Nephron progenitor cell (in vitro differentiated cells): ENCODE measurements around the gene IL3RA.

Source experiments
- DNase-seq: peaks from one replicate; pipeline ENCODE4 v3.0.0; 2021
- H3K27ac Mint-ChIP-seq: 2 replicates; pipeline ENCODE4 v1.8.0; 2021; ENCODE audit warnings: mild to moderate bottlenecking, moderate library complexity, mixed read lengths
- H3K27me3 Mint-ChIP-seq: 2 replicates; pipeline ENCODE4 v1.8.0; 2021; ENCODE audit warnings: mild to moderate bottlenecking, low read depth, mixed read lengths; ENCODE audit not compliant: poor library complexity
- H3K36me3 Mint-ChIP-seq: 2 replicates; pipeline ENCODE4 v1.8.0; 2021; ENCODE audit warnings: low read depth, mixed read lengths
- H3K4me1 Mint-ChIP-seq: 2 replicates; pipeline ENCODE4 v1.8.0; 2021; ENCODE audit warnings: mixed read lengths
- H3K4me3 Mint-ChIP-seq: 2 replicates; pipeline ENCODE4 v1.8.0; 2021; ENCODE audit warnings: mild to moderate bottlenecking, moderate library complexity, mixed read lengths
- H3K9me3 Mint-ChIP-seq: 2 replicates; pipeline ENCODE4 v1.8.0; 2021; ENCODE audit warnings: mild to moderate bottlenecking, moderate library complexity, mixed read lengths
- TF ChIP-seq, protein P1 (sequence below): fragments of 200-600 bp; sonication (generic); IDR thresholded peaks from 2 replicates; pipeline ENCODE4 v1.5.0; 2021; ENCODE audit warnings: antibody characterized with exemption

IL3RA gene

DNA sequence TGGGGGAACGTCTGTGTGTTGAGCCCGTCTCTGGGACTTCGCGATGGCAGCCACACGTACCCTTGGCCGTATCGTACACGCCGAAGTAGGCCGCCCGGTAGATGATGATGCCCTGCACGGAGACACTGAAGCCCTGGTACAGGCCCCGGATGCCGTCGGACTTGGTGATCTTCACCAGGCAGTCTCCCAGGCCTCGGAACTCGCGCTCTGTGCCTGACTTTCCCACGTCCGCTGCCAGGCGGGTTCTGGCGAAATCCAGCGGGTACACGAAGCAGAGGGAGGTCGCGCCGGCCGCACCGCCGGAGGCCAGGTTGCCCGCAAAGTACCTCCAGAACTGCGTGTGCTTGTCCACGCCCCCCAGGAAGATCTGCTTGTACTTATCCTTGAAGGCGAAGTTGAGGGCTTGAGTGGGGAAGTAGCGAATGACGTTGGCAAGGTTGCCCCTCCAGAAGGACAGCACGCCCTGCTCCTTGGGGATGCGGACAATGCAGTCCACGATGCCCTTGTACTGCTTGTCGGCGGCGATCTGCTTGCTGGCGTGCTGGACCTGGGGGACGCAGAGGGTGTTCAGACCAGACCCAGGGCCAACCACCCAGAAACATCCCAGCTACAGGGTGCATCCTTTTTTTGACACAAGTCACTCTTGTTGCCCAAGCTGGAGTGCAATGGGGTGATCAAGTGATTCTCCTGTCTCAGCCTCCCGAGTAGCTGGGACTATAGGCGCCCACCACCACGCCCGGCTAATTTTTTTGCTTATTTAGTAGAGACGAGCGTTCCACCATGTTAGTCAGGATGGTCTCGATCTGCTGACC, 52.8 kb downstream of the IL3RA start:
- TF ChIP-seq, protein P1, sequence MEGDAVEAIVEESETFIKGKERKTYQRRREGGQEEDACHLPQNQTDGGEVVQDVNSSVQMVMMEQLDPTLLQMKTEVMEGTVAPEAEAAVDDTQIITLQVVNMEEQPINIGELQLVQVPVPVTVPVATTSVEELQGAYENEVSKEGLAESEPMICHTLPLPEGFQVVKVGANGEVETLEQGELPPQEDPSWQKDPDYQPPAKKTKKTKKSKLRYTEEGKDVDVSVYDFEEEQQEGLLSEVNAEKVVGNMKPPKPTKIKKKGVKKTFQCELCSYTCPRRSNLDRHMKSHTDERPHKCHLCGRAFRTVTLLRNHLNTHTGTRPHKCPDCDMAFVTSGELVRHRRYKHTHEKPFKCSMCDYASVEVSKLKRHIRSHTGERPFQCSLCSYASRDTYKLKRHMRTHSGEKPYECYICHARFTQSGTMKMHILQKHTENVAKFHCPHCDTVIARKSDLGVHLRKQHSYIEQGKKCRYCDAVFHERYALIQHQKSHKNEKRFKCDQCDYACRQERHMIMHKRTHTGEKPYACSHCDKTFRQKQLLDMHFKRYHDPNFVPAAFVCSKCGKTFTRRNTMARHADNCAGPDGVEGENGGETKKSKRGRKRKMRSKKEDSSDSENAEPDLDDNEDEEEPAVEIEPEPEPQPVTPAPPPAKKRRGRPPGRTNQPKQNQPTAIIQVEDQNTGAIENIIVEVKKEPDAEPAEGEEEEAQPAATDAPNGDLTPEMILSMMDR: no peak
- Mint-ChIP-seq H3K36me3 (peaks cover 52% of the 10 kb centered on the region), H3K4me3 (peak overlapping the region; percentile 54), H3K9me3 (no peaks in the 10 kb centered on the region), H3K27me3 (peaks cover 8% of the 10 kb centered on the region), H3K4me1 (peaks cover 35% of the 10 kb centered on the region), H3K27ac (no peak overlapping the region)
- DNase-seq: no peak

DNA sequence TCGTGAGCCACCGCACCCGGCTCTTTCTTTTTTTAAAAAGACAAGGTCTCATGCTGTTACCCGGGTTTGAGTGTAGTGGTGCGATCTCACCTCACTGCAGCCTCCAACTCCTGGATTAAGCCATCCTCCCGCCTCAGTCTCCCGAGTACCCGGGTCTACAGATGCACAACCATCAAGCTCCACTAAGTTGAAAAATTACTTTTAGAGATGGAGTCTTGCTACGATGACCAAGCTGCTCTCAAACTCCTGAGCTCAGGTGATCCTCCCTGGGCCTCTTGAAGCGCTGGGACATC, 53.4 kb downstream of the IL3RA start:
- H3K4me1 Mint-ChIP-seq: peaks cover 40% of the 10 kb centered on the region
- no peak for DNase-seq
- TF ChIP-seq, protein P1: no peak
- peaks cover 47% of the 10 kb centered on the region for H3K36me3 Mint-ChIP-seq
- no peak overlapping the region for H3K27ac Mint-ChIP-seq
- peak overlapping the region; percentile 68 for H3K4me3 Mint-ChIP-seq
- peaks cover 8% of the 10 kb centered on the region for H3K27me3 Mint-ChIP-seq
- no peaks in the 10 kb centered on the region for H3K9me3 Mint-ChIP-seq

DNA sequence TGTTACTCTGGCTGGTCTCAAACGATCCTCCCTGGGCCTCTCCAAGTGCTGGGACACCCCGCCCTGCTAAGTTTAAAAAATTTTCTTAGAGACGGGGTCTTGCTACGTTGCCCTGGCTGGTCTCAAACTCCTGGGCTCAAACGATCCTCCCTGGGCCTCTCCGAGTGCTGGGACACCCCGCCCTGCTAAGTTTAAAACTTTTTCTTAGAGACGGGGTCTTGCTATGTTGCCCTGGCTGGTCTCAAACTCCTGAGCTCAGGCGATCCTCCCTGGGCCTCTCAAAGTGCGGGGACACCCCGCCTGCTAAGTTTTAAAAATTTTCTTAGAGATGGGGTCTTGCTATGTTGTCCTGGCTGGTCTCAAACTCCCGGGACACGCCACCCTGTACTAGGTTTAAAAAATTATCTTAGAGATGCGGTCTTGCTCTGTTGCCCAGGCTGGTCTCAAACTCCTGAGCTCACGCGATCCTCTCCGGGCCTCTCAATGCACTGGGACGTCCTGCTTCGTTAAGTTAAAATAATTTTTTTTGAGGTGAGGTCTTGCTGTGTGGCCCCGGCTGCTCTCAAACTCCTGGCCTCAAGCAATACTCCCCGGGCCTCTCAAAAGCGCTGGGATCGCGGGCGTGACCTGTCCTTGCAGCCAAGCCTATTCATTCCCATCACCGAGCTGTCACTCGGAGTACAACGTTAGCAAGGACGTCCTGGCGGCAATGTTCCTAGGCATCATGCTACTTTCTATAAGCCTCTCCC, 54.2 kb downstream of the IL3RA start:
- Mint-ChIP-seq H3K27me3 (peaks cover 8% of the 10 kb centered on the region), H3K36me3 (peaks cover 47% of the 10 kb centered on the region), H3K4me3 (peak overlapping the region; percentile 93), H3K4me1 (peaks cover 49% of the 10 kb centered on the region), H3K9me3 (no peaks in the 10 kb centered on the region), H3K27ac (peak overlapping the region; percentile 71)
- TF ChIP-seq, protein P1: no peak
- no peak for DNase-seq

DNA sequence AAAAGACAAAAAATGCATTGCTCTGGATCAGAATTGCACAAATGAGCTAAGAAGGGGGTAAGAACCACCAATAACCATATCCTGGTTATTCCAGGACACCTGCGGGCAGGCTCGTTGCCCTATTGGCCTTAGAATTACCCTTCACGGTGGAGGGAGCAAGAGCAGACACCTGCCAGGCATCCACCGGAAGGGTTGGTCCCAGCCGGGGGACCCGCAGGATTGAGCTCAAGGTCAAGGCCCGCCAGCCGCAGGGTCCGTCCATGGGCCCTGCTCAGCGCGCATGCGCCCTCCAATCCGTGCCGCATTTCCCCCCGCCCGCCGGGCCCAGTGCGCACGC, 54.8 kb downstream of the IL3RA start:
- DNase-seq: peak; percentile 95
- Mint-ChIP-seq H3K27ac (peak overlapping the region; percentile 71), H3K4me3 (peak overlapping the region; percentile 93), H3K27me3 (peaks cover 12% of the 10 kb centered on the region), H3K36me3 (peaks cover 50% of the 10 kb centered on the region), H3K9me3 (no peaks in the 10 kb centered on the region), H3K4me1 (peaks cover 54% of the 10 kb centered on the region)
- TF ChIP-seq, protein P1: no peak

DNA sequence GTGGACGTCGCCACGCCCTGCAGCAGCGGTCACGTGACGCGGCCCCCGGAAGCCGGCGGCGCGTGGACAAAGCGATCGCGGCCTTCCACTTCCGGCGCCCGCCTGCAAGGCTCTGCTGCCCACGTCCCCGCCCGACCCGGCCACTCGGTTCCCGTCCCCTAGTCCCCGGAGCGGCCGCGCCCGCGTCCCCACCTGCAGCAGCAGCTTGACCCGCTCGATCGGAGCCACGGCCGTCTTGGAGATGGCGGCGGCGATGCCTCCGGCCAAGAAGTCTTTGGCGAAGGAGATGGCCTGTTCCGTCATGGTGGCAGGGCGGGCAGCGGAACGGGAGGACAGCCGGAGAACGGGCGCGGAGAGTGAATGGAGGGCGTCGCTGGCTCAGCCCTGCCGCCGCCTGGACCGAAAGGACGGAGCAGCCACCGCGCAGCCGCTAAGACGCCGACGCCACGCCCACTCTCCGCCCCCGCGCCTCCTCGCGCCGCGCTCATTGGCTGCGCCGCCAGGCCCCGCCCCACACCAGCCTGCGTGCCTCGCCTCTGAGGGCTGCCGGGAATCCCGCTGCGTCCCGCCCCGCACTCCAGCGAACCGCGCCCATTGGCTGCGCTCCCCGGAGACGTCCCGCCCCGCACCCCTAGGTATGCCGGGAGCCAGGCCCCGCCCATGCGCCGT, 55.3 kb downstream of the IL3RA start, which contains the start of gene SLC25A6:
Gene SLC25A6, minus strand, starts transcription at position 407 of the 669 bp plus-strand sequence. Its CDS starts 104 bp downstream, at position 303.
- Mint-ChIP-seq H3K27ac (peak within 1 kb of the TSS; percentile 98), H3K9me3 (no peaks in the 10 kb centered on the region), H3K36me3 (peaks cover 50% of the 10 kb centered on the region), H3K27me3 (peaks cover 12% of the 10 kb centered on the region), H3K4me1 (peaks cover 54% of the 10 kb centered on the region), H3K4me3 (peak within 1 kb of the TSS; percentile 95)
- DNase-seq: peak; percentile 99
- TF ChIP-seq, protein P1: no peak
